IPS DF 4.7 (cell line): ENCODE measurements around the gene CBX2.

Experiments
- DNase-seq: peaks from one replicate; pipeline ENCODE4 v3.0.0-alpha.2; 2013; ENCODE audit warnings: low spot score; ENCODE audit errors: extremely low read depth

Gene CBX2

GRCh38 chr17:79799174-79799537, 21.2 kb downstream of the CBX2 start:
- DNase-seq, result no peak

- DNase-seq, result no peak
These were observed 21.8 kb downstream of the CBX2 start for GRCh38 chr17:79799538-79800324.

DNA sequence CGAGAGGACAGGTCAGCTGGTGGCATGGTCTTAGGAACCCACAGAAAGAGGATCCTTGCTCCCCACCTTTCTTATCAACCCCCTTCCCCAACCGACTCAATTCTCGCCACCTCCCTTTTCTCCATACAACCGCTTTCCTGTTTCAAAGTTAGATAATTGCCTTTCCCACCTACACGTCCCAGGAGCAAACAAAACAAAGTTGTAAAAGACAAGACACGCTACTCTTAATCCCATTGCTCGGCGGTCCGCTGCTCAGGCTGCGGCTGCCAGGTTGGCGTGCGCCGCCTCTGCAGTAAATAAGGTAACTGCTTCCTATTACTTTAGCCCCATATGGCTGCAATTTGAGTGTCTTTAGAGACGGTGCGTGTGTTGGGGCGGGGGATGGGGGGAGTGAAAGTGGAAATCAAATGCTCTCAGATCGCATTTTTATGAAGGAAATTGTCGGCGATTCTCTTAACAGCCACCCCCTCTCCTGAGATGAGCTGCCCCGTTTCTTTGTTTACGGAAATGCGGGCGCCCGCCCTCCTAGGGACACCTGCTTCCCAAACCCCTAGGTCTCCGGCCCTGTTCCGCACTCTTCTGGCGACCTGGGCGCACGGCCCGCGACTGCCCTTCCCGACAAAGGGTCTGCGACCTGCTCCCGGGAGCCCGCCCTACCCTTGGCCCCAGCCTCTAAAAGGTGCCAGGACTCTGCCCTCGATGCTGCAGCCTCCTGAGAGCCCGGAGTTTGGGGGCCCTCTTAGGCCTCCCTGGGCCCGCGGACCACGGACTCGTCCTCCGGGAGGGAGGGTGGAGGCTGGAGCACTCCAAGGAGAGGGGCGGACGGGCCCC, 22.6 kb downstream of the CBX2 start:
- no peak for DNase-seq

DNA sequence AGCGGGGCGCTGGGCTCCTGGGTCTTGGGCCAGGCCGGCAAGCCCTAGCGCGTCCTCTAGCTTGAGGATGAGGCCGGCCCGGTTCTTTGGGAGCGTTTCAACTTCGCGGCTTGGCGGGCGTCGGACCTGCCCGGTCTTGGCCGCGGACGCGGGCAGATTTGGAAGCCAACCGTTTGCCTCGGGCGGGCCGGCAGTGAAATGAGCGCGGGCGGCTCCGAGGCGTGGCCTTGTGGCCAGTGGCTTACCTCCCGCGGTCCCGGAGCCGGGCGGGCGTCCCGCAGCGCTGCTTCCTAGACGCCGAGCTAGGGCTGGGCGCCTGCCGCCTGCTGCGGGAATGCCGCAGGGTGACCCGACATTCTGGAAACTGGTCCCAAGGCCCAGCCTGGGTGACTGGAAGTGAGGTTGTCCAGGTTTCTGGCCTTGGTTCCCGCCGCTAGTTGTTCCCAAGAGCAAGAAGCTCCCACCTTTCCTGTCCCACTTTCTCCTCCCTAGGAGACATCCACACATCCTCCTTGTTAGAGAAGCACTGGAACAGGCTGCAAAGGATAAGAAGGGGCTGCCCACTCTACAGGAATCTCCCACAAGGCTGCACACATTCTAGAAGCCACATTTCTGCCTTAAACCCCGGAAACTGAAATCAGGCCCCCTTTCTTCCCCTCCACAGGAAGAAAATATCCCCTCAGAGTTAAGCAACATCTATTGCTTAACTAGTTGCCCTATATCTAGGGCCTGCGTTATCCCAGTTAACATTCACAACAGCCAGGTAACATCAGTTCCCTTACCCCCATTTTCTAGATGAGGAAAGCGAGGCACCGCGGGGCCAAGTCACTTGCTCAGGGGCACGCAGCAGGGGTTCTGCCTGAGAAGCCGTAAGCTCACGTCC, 23.4 kb downstream of the CBX2 start:
- DNase-seq, result no peak

GRCh38 chr17:79802039-79802735, 24.2 kb downstream of the CBX2 start:
- DNase-seq, result no peak

DNA sequence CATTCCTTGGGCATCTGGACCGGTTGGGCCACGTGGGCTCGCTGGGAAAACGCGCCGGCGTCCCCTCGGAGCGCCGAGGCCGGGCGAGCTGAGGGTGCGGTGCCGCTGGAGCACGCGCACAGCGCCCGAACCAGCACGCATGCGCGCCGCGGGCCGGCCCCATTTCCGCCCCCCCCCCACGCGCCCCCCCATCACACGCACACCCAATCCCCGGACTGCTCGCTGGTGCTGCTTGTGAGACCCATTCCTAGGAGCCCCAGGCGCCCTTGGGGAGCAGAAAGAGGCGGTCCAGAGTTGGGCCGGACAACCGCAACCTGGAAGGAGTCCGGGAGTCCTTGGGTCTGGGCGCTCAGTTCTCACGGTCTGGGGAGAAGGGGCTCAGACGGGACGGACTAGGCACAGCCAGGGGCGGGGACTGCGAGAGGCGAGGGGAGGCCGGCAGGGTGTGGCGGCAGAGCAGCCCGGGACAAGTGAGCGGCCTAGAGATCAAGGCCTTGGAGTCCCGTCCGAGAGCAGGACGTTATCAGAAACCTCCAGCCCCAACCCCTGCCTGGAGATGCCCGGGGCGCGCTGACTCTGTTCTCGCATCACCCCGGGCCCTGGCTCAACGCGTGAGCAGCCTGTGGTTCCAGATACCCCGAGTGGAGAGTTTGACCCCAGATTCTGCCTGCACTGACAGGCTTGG, 24.9 kb downstream of the CBX2 start:
- DNase-seq, result no peak

- no peak for DNase-seq
These were observed 25.6 kb downstream of the CBX2 start for GRCh38 chr17:79803421-79803996.

GRCh38 chr17:79803997-79804855, 26.3 kb downstream of the CBX2 start:
- DNase-seq, result no peak

GRCh38 chr17:79804856-79805696, 27.1 kb downstream of the CBX2 start:
- DNase-seq, result no peak

DNA sequence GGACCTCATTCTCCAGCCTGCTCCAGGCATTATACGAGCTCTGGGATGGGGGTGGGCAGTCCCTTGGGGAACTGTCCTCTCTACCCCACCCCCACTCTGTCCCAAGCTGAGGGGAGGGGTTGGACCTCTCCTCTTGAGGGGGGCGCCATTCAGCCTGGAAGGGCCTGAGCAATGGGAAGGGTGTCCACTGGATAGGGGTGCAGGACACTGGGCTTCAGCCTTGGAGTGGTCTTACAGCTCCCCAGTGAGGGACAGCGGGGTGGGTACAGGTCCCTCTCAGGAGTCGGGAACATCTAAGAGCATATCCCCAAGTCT, 28.5 kb downstream of the CBX2 start:
- DNase-seq, result no peak

DNA sequence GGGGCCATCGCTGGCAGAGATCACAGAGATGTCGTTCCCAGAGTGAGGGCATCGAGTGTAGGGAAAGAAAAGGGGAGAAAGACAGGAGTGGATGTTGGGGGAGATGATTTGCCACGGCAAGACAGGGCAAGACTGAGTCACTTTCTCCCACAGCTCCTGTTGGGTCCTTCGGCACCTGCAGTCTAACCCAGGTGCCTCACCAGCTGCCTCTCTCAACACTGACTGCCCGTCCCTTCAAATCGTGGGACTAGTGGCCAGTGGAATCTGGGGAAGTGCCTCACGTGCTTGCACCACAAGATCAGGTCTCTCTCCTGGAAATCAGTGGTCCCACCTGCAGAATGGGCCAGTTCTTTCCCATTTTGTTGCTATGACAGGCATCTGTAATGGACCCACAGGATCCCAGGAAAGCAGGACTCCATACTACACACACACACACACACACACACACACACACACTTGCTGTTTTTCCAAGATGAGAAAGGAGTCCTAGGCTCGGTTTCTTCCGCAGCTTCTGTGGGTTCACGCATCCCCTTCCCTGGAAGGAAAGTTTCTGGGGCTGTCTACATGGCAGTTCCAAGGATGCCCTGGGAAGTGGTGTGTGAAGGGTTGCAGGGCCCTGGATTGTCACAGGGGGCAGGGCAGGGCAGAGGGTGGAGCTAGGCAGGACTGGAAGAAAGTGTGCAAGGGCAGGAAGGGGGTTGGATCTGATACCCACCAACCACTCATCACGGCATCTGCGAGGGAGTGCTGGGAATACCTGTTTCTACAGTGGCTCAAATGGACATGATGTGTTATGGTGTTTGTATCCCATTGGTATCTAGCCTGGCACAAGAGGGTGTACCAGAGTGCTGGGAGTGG, 29.1 kb downstream of the CBX2 start:
- DNase-seq, result no peak

GRCh38 chr17:79808763-79809529, 31.0 kb downstream of the CBX2 start:
- DNase-seq, result no peak

- no peak for DNase-seq
These were observed 31.7 kb downstream of the CBX2 start for GRCh38 chr17:79809530-79810129.

- no peak for DNase-seq
These were observed 32.4 kb downstream of the CBX2 start for GRCh38 chr17:79810130-79811010.
